Measurements from ENCODE around the gene SOCS2.

DNA sequence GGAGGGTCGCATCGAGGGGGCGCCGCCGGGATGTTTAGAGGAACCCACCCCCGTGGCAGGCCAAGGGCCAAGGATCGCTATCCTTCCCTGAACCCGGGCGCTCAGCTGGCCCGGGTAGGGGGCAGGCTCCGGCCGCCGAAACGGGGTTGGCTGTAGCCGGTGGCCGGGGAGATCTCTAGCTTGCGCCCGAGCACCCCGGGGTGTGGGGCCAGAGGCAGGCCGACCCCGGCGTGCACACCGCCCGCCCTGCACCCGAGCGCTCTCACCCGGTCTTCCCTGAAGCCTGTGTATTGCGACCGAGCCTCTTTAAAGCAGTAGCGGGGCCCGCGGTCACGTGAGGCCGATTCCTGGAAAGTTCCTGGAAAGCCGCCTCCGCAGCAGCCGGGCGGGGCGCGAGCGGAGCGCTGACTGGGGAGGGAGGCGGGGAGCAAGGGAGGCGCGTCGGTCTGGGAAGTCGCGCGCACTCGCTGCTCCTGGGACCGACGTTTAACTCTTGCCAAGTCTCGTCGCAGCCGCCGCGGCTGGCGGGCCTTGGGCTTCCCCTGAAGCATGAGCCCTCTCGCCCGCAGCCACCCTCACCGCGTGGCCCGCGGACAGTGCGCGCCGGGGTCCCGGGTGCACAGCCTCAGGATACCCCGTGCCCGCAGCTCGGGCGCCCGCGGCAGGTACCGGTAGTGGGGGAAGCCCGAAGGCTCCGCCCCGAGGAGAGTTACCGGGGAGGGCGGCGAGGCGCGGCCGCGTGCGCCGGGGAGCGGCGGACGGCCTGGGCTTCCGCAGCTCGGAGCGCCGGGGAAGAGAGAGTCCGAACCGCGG lies 1.7 kb upstream of the SOCS2 start:
- TF ChIP-seq CTCF (IDR thresholded peaks at IDR 0.05) (no peak), POLR2AphosphoS5 (IDR thresholded peaks at IDR 0.05) (peak; percentile 90 to 97 (median 92))
